RWPE1 (cell line): Measurements from ENCODE around the gene EIF5AL1.
"Not testable (repeated sequence)": the region's sequence is repeated elsewhere in the genome, so short reads cannot be mapped to it uniquely, and the experiment has no call there.

Experiments used
- CTCF ChIA-PET: fragments of 350-600 bp; sonication (Branson Sonifier 250); formaldehyde crosslinking; extraction: SDS; loops from one replicate; lab custom pipeline; 2021; lab: Yijun Ruan, JAX
- POLR2A ChIA-PET: fragments of 400-600 bp; formaldehyde crosslinking; extraction: SDS; loops from one replicate; lab custom pipeline; 2020; ENCODE audit warnings: antibody characterized with exemption; ENCODE audit not compliant: low non-redundant PET; lab: Yijun Ruan, JAX
- DNase-seq: peaks from one replicate; pipeline ENCODE4 v3.0.0; 2012; ENCODE audit warnings: low spot score
- H3K27ac ChIP-seq: fragments of 450-650 bp; 2 replicates; pipeline ENCODE4 v1.5.1; 2017
- CTCF ChIP-seq: fragments of 450-650 bp; conservative IDR thresholded peaks from 2 replicates; pipeline ENCODE4 v1.5.1; 2017; ENCODE audit warnings: low read depth, mild to moderate bottlenecking

The EIF5AL1 gene

DNA sequence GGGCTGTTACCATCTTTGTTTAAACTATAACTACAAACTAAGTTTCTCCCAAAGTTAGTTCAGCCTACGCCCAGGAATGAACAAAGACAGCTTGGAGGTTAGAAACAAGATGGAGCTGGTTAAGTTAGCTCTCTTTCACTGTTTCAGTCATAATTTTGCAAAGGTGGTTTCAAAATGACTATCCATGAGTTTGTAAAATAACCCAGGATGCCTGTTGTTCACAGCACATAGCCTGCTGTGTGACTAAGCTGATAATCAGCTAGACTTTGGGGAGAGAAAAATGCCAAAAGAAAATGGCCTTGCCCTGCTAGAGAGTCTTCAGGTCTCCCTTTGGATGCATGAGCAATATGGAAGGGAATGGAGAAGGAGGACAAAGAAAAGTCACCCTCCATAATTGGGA is 28.6 kb downstream of the EIF5AL1 start:
- H3K27ac ChIP-seq, CTCF ChIA-PET, DNase-seq, POLR2A ChIA-PET: not testable (repeated sequence)

GRCh38 chr10:79542626-79543025 is 30.3 kb downstream of the EIF5AL1 start:
- ChIA-PET CTCF (no interaction called here), POLR2A (no interaction called here)
- H3K27ac ChIP-seq: no peak overlapping the region
- no peak for TF ChIP-seq CTCF
- DNase-seq: no peak

- CTCF ChIA-PET, DNase-seq, H3K27ac ChIP-seq, POLR2A ChIA-PET: not testable (repeated sequence)
Observed at GRCh38 chr10:79544408-79544807, 32.1 kb downstream of the EIF5AL1 start.

DNA sequence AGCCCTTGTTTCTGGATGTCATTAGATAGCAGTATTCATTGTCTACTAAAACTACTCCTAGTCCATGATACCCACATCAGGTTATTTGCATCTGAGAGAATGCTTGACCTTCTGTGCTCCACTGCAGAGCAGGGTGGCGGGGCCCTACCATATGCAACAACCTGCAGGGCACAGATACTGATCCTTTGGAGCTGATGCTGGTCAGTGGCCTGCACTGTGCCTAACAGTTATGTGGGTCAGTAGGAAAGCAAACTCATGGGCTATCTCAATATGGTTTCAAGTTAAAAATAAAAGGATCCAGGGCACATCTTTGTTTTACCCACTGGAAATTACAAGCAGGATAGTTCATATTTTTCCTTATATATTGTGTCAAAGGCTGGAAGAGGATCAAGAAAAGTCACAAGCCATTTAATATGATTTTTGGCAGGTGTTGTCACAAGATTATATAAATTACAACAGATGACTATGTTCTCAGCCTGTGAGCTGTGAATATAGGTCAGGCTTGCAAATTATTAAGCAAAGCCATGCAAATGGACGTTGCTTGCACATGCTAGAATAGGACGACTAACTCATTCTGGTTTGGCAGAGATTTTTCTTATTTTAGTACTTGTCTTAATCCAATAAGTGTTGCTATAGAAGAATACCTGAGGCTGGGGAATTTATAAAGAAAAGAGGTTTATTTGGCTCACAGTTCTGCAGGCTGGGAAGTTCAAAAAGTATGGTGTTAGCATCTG is 32.8 kb downstream of the EIF5AL1 start:
- CTCF ChIA-PET, POLR2A ChIA-PET, H3K27ac ChIP-seq, DNase-seq: not testable (repeated sequence)

DNA sequence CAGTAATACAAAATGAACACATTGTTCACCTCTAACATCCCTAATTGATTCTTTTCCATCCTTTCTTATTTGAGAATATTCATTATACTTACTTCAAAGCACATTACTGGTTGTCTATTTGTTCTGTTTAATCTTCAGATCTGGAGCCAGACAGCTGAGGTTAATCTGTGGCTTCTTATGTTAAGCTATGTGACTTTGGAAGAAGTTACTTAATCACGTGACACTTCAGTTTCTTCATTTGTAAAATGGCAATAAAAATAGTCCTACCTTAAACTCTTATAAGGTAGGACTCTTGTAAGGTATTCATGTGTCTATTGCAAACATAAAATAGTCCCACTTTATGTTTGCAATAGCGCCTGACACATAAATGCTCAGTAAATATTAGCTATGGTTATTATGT is 34.8 kb downstream of the EIF5AL1 start:
- CTCF ChIA-PET: interaction anchor here (0.6 kb wide), 1 partner anchor 621 kb away, joined by 3 read pairs; no protein-coding TSS in a partner anchor
- H3K27ac ChIP-seq, POLR2A ChIA-PET, DNase-seq: not testable (repeated sequence)

- ChIA-PET POLR2A (no interaction called here), CTCF (no interaction called here)
- no peak for TF ChIP-seq CTCF
- no peak overlapping the region for H3K27ac ChIP-seq
- no peak for DNase-seq
Observed at GRCh38 chr10:79547973-79548372, 35.6 kb downstream of the EIF5AL1 start.

DNA sequence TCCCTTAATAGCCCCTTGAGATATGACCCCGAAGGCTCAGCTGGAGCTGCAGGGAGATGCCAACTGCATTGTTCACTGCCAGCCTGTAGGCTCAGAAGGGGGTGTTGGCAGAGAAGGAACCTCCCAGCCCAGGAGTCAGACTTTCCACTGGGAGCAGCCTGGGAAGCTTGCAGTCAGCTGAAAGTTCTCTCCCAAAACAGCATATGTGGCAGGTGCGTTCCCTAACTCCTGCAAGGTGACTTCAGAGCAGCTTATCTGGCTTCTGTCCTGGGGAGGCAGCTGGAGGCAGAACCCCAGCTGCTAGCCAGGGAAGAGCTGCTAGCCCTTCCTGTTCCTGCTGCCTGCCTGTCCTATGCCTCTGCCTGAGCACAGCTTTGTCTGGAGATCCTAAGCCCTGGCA is 39.8 kb downstream of the EIF5AL1 start:
- CTCF ChIA-PET: interaction anchor here (0.5 to 1.5 kb wide), 3 partner anchors 10 to 709 kb away, joined by 3 to 4 read pairs (median 4); no protein-coding TSS in a partner anchor
- no peak for DNase-seq
- POLR2A ChIA-PET: no interaction called here
- TF ChIP-seq CTCF: no peak
- no peak overlapping the region for H3K27ac ChIP-seq

GRCh38 chr10:79555354-79556309 is 43.3 kb downstream of the EIF5AL1 start:
- TF ChIP-seq CTCF: no peak
- H3K27ac ChIP-seq: no peak overlapping the region
- CTCF ChIA-PET: no interaction called here
- DNase-seq: no peak
- POLR2A ChIA-PET: no interaction called here

DNA sequence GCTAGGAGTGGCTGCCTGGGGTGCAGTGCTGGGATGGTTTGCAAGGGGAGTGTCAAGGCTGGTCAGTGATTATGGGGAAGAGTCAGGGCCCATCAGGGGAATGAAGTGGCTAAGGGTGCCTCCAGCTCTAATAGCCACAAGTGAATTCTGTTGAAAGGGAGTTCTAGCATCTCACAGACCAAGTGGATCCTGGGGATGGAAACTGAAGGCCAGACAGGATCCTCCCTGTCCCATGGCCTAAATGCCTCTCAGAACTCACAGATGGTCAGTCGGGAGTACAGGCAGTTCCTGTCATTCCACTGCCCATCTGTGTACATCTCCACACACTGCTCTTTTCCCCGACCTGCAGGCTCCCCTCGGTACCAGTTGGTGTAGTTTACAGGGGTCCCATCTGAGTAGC is 44.6 kb downstream of the EIF5AL1 start:
- POLR2A ChIA-PET, H3K27ac ChIP-seq, DNase-seq, CTCF ChIA-PET: not testable (repeated sequence)
